Measurements from ENCODE around the gene TM4SF1.

TM4SF1 gene

DNA sequence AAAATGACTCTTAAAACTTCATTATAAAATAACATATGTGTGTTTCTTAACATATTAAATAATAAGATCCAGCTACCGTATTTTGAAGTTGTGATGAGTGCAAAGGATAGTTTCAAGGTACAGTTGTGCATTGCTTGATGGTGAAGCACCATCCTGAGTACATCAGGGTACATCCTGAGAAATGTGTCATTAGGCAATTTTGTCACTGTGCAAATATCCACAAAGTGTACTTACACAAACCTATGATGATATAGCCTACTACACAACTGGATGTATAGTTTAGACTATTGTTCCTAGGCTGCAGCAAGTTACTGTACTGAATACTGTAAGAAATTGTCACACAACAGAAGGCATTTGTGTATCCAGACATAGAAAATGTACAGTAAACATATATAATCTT is 20.8 kb upstream of the TM4SF1 start:
- peaks cover 4% of the 10 kb centered on the region for H3K9me3 Mint-ChIP-seq
- no peak for DNase-seq
- H3K27me3 Mint-ChIP-seq (ENCODE audit: low read depth, poor library complexity) = peaks cover 3% of the 10 kb centered on the region
- no peaks in the 10 kb centered on the region for H3K4me1 Mint-ChIP-seq
- H3K27ac Mint-ChIP-seq = no peak overlapping the region
- TF ChIP-seq, protein P1, sequence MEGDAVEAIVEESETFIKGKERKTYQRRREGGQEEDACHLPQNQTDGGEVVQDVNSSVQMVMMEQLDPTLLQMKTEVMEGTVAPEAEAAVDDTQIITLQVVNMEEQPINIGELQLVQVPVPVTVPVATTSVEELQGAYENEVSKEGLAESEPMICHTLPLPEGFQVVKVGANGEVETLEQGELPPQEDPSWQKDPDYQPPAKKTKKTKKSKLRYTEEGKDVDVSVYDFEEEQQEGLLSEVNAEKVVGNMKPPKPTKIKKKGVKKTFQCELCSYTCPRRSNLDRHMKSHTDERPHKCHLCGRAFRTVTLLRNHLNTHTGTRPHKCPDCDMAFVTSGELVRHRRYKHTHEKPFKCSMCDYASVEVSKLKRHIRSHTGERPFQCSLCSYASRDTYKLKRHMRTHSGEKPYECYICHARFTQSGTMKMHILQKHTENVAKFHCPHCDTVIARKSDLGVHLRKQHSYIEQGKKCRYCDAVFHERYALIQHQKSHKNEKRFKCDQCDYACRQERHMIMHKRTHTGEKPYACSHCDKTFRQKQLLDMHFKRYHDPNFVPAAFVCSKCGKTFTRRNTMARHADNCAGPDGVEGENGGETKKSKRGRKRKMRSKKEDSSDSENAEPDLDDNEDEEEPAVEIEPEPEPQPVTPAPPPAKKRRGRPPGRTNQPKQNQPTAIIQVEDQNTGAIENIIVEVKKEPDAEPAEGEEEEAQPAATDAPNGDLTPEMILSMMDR (IDR thresholded peaks at IDR 0.05) = no peak
- no peak overlapping the region for H3K4me3 Mint-ChIP-seq
- no peaks in the 10 kb centered on the region for H3K36me3 Mint-ChIP-seq (ENCODE audit: low read depth)

DNA sequence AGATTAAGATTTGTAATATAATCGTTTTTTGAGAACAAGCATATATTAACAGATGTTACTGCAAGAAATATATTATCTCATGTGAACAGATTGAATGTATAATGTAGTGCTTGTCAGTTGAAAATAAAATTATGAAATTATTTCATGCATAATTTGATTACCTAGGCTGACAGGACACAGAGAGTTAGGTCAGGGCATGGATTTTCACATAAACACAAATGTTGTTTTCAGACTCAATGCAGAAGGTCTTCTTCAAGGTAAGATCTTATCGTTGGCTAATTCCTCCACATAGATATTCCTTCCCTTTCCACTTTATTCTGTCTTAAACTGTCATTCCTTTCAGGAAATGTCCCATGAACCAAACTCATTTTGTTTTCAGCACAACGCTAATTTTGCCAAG is 20.1 kb upstream of the TM4SF1 start:
- Mint-ChIP-seq H3K4me1 (no peaks in the 10 kb centered on the region), H3K4me3 (no peak overlapping the region), H3K27ac (no peak overlapping the region), H3K9me3 (peaks cover 4% of the 10 kb centered on the region), H3K36me3 (ENCODE audit: low read depth) (no peaks in the 10 kb centered on the region), H3K27me3 (ENCODE audit: low read depth, poor library complexity) (peaks cover 3% of the 10 kb centered on the region)
- TF ChIP-seq, protein P1 (IDR thresholded peaks at IDR 0.05) = no peak
- DNase-seq = no peak

DNA sequence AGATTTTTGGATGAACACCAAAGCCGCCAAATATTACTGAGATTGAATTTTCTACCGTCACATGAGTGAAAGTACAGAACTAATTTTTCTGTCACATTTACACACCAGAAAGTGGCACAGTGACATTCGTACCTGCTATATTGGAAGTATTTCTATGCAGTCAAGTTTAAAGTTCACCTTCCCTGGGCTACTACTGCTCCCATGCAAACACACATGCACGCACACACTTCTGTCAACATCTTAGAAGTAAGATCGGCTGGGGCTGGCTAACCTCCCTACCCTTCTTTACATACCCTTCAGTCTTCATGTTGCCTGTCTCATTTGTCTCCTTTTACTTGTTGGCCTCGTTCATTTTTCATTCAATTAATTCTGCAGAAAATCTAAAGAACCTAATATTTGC is 19.0 kb upstream of the TM4SF1 start:
- H3K27ac Mint-ChIP-seq = no peak overlapping the region
- peaks cover 3% of the 10 kb centered on the region for H3K27me3 Mint-ChIP-seq (ENCODE audit: low read depth, poor library complexity)
- no peak overlapping the region for H3K4me3 Mint-ChIP-seq
- no peaks in the 10 kb centered on the region for H3K4me1 Mint-ChIP-seq
- no peaks in the 10 kb centered on the region for H3K36me3 Mint-ChIP-seq (ENCODE audit: low read depth)
- H3K9me3 Mint-ChIP-seq = no peaks in the 10 kb centered on the region
- TF ChIP-seq, protein P1 (IDR thresholded peaks at IDR 0.05) = no peak
- DNase-seq = no peak

DNA sequence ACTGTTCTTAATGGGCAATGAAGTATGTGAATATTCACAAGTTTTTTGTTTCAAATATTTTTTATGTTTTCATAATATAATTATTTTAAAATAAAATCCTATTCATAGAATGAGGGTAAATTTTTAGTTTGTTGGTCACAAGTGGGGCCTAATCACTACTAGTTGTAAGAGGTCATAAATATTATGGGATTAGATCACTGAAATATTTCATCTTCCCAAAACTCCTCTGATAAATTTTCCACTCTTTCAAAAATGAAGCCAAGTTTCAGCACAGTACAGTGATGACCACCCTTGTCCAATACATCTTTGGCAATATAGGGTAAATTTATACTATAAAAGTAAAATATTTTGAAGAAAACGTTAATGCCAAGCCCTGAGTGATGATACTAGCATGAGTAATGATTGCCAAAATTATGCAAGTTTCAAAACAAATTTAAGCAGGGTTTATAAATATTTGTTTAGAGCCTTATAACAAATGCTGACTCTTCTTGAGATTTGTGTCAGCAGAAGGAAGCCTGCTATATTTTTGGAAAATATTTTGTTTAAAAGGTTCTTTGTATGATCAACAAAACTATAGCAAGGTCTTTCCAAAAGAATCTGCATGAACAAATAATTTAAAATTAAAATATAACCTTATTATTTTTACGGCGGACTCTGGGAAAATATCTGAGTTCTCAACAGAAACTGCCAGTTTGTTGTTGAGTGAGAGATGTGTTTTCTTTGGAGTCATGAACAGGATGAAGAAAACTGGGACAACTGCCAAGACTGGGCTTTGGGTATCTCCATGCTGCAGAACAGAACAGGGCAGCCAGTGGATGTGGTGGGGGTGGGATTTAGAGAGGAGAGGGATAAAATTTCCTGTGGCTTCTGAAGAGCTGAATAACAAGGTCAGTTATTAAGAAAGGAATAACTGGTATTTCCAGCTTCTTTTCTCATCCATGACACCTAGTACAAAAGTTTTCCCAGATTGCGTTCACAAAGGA is 17.9 kb upstream of the TM4SF1 start:
- no peaks in the 10 kb centered on the region for H3K9me3 Mint-ChIP-seq
- H3K4me1 Mint-ChIP-seq = peaks cover 5% of the 10 kb centered on the region
- H3K36me3 Mint-ChIP-seq (ENCODE audit: low read depth) = no peaks in the 10 kb centered on the region
- H3K27me3 Mint-ChIP-seq (ENCODE audit: low read depth, poor library complexity) = peaks cover 6% of the 10 kb centered on the region
- TF ChIP-seq, protein P1 (IDR thresholded peaks at IDR 0.05) = no peak
- no peak overlapping the region for H3K4me3 Mint-ChIP-seq
- no peak for DNase-seq
- H3K27ac Mint-ChIP-seq = no peak overlapping the region

DNA sequence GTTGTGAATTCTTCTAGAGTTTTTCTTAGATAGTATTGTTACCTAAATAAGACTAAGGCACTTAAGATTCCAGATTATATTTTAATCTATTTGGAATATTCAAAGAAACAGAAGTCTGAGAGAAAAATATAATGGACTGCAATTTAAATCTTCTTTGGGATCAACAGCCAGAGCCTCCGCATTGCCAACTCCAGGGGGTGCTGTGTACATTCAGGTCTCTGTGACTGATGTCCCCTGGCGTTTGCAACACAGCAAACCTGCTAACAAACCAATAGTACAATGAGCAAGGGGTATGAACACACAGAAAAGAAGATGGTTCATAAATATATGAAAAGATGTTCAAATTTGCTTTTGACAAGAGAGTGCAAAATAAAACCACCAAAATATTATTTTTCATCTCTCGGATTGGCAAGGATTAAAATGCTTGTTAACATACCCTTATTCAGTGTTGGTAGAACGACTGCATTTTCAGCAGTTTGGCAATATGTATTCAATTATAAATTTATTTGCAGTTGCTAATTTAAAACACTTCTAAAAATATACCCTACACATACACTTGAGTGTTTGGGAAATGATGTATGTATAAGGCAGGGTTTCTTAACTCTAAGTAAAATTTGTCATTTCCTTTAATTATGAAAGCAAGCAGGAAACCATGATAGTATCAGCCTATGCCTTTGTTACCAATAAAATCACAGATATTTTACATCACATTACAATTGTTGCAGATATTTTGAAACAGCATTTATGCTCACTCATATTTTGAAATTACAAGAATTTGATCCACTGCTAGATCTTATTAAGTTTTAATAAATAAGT is 16.1 kb upstream of the TM4SF1 start:
- Mint-ChIP-seq H3K9me3 (peaks cover under 1% of the 10 kb centered on the region), H3K4me1 (peaks cover 5% of the 10 kb centered on the region), H3K27me3 (ENCODE audit: low read depth, poor library complexity) (peaks cover 4% of the 10 kb centered on the region), H3K4me3 (no peak overlapping the region), H3K36me3 (ENCODE audit: low read depth) (no peaks in the 10 kb centered on the region), H3K27ac (no peak overlapping the region)
- TF ChIP-seq, protein P1 (IDR thresholded peaks at IDR 0.05) = peak; percentile 81
- peak; percentile 59 for DNase-seq

Data from nephron progenitor cell (in vitro differentiated cells).